ENCODE results near the gene SPATA20. TPM values are rescaled to one million over a fixed set of nuclear protein-coding genes. Genes with fewer than 3 reads are reported as not detected.

The SPATA20 gene
- total and polyA plus RNA-seq, 2 of the 13 experiments (the other 11 are each of a cell fraction or from before 2014, with no cell fraction given): 36.1 to 64.8 TPM

DNA sequence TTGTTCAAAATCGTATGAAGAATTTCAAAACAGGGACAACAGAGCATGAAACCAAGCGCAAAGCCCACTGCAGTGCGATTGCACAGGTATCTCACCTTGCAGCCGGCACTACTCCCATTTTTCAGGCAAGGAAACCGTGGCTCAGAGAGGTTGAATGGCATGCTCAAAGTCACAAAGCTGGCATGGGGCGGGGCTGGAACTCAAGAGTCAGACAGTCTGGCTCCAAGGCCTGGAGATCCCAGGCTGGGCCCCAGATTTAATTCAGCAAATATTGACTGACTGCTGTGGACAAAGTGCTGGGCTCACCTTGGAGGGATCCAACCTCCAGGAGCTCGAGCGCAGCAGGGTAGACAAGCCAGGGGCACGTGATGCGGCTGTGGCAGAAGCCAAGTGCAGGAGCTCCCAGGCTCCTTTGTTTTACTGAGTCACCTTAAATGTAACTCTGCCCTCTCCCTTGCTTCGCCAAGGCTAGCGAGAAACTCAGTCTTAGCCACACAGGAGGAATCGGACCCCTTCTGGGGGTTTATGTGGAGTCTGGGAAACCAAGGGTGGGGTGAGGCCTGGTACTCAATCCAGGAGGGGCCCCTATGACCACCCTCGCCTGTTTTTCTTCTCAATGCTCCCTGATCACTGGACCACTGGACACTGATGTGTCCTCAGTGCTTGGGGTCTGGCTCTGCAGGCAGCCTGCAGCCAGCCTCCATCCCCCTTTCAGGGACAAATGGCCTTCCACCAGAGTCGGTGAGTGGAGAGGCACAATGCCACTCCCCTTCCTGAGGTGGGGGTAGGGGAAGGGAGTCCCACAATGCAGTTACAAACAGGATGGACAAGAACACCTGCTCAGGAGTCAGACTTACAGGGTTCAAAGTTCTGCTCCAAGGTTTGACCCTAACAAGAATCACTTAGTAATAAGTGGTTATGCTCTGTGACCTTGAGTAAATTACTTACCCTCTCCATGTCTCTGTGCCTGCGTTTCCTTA lies 3.9 kb upstream of the SPATA20 start (continued):
- TF ChIP-seq, protein P1, sequence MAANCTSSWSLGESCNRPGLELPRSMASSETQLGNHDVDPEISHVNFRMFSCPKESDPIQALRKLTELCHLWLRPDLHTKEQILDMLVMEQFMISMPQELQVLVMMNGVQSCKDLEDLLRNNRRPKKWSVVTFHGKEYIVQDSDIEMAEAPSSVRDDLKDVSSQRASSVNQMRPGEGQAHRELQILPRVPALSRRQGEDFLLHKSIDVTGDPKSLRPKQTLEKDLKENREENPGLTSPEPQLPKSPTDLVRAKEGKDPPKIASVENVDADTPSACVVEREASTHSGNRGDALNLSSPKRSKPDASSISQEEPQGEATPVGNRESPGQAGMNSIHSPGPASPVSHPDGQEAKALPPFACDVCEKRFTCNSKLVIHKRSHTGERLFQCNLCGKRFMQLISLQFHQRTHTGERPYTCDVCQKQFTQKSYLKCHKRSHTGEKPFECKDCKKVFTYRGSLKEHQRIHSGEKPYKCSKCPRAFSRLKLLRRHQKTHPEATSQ (CRISPR knock-in tag; IDR thresholded peaks at IDR 0.05; ENCODE audit: borderline replicate concordance): no peak
- TF ChIP-seq ZNF776 (CRISPR knock-in tag; IDR thresholded peaks at IDR 0.05): no peak
- peak; percentile 31; the same call in 1 of the 2 replicates for TF ChIP-seq YEATS2 (CRISPR knock-in tag; IDR thresholded peaks at IDR 0.05; ENCODE audit: borderline replicate concordance)
- TF ChIP-seq, protein P2, sequence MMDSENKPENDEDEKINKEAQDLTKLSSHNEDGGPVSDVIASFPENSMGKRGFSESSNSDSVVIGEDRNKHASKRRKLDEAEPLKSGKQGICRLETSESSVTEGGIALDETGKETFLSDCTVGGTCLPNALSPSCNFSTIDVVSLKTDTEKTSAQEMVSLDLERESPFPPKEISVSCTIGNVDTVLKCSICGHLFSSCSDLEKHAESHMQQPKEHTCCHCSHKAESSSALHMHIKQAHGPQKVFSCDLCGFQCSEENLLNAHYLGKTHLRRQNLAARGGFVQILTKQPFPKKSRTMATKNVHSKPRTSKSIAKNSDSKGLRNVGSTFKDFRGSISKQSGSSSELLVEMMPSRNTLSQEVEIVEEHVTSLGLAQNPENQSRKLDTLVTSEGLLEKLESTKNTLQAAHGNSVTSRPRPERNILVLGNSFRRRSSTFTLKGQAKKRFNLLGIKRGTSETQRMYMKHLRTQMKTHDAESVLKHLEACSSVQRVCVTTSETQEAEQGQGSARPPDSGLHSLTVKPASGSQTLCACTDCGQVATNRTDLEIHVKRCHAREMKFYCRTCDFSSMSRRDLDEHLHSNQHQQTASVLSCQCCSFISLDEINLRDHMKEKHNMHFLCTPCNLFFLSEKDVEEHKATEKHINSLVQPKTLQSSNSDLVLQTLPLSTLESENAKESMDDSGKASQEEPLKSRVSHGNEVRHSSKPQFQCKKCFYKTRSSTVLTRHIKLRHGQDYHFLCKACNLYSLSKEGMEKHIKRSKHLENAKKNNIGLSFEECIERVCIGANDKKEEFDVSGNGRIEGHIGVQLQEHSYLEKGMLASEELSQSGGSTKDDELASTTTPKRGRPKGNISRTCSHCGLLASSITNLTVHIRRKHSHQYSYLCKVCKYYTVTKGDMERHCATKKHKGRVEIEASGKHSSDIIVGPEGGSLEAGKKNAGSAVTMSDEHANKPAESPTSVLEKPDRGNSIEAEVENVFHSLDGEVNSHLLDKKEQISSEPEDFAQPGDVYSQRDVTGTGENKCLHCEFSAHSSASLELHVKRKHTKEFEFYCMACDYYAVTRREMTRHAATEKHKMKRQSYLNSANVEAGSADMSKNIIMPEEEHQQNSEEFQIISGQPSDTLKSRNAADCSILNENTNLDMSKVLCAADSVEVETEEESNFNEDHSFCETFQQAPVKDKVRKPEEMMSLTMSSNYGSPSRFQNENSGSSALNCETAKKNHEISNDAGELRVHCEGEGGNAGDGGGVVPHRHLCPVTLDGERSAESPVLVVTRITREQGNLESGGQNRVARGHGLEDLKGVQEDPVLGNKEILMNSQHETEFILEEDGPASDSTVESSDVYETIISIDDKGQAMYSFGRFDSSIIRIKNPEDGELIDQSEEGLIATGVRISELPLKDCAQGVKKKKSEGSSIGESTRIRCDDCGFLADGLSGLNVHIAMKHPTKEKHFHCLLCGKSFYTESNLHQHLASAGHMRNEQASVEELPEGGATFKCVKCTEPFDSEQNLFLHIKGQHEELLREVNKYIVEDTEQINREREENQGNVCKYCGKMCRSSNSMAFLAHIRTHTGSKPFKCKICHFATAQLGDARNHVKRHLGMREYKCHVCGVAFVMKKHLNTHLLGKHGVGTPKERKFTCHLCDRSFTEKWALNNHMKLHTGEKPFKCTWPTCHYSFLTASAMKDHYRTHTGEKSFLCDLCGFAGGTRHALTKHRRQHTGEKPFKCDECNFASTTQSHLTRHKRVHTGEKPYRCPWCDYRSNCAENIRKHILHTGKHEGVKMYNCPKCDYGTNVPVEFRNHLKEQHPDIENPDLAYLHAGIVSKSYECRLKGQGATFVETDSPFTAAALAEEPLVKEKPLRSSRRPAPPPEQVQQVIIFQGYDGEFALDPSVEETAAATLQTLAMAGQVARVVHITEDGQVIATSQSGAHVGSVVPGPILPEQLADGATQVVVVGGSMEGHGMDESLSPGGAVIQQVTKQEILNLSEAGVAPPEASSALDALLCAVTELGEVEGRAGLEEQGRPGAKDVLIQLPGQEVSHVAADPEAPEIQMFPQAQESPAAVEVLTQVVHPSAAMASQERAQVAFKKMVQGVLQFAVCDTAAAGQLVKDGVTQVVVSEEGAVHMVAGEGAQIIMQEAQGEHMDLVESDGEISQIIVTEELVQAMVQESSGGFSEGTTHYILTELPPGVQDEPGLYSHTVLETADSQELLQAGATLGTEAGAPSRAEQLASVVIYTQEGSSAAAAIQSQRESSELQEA (CRISPR knock-in tag; IDR thresholded peaks at IDR 0.05; ENCODE audit: not compliant biosample characterization): no peak
- TF ChIP-seq NPAS2 (CRISPR knock-in tag; IDR thresholded peaks at IDR 0.05; ENCODE audit: borderline replicate concordance): no peak
- no peak for TF ChIP-seq ZNF570 (CRISPR knock-in tag; IDR thresholded peaks at IDR 0.05; ENCODE audit: borderline replicate concordance)
- no peak for TF ChIP-seq SMARCC2 (IDR thresholded peaks at IDR 0.05)
- TF ChIP-seq, protein P3, sequence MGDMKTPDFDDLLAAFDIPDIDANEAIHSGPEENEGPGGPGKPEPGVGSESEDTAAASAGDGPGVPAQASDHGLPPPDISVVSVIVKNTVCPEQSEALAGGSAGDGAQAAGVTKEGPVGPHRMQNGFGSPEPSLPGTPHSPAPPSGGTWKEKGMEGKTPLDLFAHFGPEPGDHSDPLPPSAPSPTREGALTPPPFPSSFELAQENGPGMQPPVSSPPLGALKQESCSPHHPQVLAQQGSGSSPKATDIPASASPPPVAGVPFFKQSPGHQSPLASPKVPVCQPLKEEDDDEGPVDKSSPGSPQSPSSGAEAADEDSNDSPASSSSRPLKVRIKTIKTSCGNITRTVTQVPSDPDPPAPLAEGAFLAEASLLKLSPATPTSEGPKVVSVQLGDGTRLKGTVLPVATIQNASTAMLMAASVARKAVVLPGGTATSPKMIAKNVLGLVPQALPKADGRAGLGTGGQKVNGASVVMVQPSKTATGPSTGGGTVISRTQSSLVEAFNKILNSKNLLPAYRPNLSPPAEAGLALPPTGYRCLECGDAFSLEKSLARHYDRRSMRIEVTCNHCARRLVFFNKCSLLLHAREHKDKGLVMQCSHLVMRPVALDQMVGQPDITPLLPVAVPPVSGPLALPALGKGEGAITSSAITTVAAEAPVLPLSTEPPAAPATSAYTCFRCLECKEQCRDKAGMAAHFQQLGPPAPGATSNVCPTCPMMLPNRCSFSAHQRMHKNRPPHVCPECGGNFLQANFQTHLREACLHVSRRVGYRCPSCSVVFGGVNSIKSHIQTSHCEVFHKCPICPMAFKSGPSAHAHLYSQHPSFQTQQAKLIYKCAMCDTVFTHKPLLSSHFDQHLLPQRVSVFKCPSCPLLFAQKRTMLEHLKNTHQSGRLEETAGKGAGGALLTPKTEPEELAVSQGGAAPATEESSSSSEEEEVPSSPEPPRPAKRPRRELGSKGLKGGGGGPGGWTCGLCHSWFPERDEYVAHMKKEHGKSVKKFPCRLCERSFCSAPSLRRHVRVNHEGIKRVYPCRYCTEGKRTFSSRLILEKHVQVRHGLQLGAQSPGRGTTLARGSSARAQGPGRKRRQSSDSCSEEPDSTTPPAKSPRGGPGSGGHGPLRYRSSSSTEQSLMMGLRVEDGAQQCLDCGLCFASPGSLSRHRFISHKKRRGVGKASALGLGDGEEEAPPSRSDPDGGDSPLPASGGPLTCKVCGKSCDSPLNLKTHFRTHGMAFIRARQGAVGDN (CRISPR knock-in tag; IDR thresholded peaks at IDR 0.05): peak; percentile 92
- peak; percentile 93 for TF ChIP-seq BHLHE40 (IDR thresholded peaks at IDR 0.05; ENCODE audit: low read length)
- peak; percentile 87 for TF ChIP-seq GATAD2A (CRISPR knock-in tag; IDR thresholded peaks at IDR 0.05)
- TF ChIP-seq RFX5 (IDR thresholded peaks at IDR 0.05; ENCODE audit: low read depth, low read length): no peak
- TF ChIP-seq, protein P4, sequence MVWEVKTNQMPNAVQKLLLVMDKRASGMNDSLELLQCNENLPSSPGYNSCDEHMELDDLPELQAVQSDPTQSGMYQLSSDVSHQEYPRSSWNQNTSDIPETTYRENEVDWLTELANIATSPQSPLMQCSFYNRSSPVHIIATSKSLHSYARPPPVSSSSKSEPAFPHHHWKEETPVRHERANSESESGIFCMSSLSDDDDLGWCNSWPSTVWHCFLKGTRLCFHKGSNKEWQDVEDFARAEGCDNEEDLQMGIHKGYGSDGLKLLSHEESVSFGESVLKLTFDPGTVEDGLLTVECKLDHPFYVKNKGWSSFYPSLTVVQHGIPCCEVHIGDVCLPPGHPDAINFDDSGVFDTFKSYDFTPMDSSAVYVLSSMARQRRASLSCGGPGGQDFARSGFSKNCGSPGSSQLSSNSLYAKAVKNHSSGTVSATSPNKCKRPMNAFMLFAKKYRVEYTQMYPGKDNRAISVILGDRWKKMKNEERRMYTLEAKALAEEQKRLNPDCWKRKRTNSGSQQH (CRISPR knock-in tag; IDR thresholded peaks at IDR 0.05; ENCODE audit: low read depth): peak; percentile 59; the same call in 1 of the 2 replicates

All from HepG2 (cell line).